ENCODE data around the gene CHRNB1. TPM values are rescaled to one million over a fixed set of nuclear protein-coding genes. Genes with fewer than 3 reads are reported as not detected.
A peak's percentile ranks its signal among the peaks of the same experiment; 100 is the strongest.

Gene CHRNB1
- polyA plus RNA-seq, 1 donor (not counting 4 experiments of a cell fraction or from before 2014, with no cell fraction given), result 22.0 TPM

DNA sequence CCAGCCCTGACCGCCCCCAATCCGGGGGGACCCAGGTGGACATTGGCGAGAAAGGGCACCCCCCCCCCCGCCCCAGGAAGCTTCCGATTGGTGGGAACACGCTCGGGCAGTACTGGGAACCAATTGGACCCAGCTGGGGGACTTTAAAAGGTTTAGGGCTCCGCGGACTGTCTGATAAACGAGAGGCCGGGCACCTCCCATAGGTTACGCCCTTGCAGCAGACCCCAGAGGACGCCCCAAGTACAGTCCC is 41.2 kb upstream of the CHRNB1 start:
- H2AFZ ChIP-seq (ENCODE audit: control insufficient read depth, low read length), result peak overlapping the region; percentile 52
- no peaks in the 10 kb centered on the region for H3K27me3 ChIP-seq (ENCODE audit: control insufficient read depth, extremely low read depth, insufficient read depth, low read length)

GRCh38 chr17:7403977-7404736 is 40.7 kb upstream of the CHRNB1 start, which contains the start of gene TMEM256:
Gene TMEM256, minus strand, starts transcription at chr17:7404097. Its CDS starts 13 bp downstream, at chr17:7404084.
- peak; percentile 87 for FAIRE-seq
- H3K4me3 ChIP-seq (ENCODE audit: control insufficient read depth in 2 of 3, extremely low read depth in 1 of 3, insufficient read depth in 2 of 3, low read depth in 1 of 3, low read length in 3 of 3), result peak within 1 kb of the TSS; percentile 60 to 86 (median 84)
- dilution Hi-C loops (cut with MboI; ENCODE audit: extremely low pct_ligation_motif_present, low sequenced_read_pairs), result no loop called here
- no peaks in the 10 kb centered on the region for H4K20me1 ChIP-seq (ENCODE audit: control insufficient read depth, extremely low read depth, insufficient read depth, low read length)
- TF ChIP-seq, protein P1, sequence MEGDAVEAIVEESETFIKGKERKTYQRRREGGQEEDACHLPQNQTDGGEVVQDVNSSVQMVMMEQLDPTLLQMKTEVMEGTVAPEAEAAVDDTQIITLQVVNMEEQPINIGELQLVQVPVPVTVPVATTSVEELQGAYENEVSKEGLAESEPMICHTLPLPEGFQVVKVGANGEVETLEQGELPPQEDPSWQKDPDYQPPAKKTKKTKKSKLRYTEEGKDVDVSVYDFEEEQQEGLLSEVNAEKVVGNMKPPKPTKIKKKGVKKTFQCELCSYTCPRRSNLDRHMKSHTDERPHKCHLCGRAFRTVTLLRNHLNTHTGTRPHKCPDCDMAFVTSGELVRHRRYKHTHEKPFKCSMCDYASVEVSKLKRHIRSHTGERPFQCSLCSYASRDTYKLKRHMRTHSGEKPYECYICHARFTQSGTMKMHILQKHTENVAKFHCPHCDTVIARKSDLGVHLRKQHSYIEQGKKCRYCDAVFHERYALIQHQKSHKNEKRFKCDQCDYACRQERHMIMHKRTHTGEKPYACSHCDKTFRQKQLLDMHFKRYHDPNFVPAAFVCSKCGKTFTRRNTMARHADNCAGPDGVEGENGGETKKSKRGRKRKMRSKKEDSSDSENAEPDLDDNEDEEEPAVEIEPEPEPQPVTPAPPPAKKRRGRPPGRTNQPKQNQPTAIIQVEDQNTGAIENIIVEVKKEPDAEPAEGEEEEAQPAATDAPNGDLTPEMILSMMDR (optimal IDR thresholded peaks at IDR 0.05 in 1 of 3, IDR thresholded peaks at IDR 0.05 in 1 of 3, conservative IDR thresholded peaks at IDR 0.05 in 1 of 3; ENCODE audit: extremely low read depth in 1 of 3, insufficient read depth in 2 of 3, low read length in 3 of 3), result no peak
- no peak for TF ChIP-seq EZH2 (IDR thresholded peaks at IDR 0.05; ENCODE audit: low read length)
- H3K9me1 ChIP-seq (ENCODE audit: control insufficient read depth, extremely low read depth, insufficient read depth, low read length), result peaks cover 3% of the 10 kb centered on the region
- no peaks in the 10 kb centered on the region for H3K9me3 ChIP-seq (ENCODE audit: control insufficient read depth, low read depth, low read length)
- peak within 1 kb of the TSS; percentile 89 for H3K4me2 ChIP-seq (ENCODE audit: control insufficient read depth, extremely low read depth, insufficient read depth, low read depth, low read length)
- H3K27me3 ChIP-seq (ENCODE audit: control insufficient read depth, extremely low read depth, insufficient read depth, low read length), result no peaks in the 10 kb centered on the region
- H2AFZ ChIP-seq (ENCODE audit: control insufficient read depth, low read length), result peak within 1 kb of the TSS; percentile 86
- H3K9ac ChIP-seq (ENCODE audit: control insufficient read depth, extremely low read depth, insufficient read depth, low read length), result peak within 1 kb of the TSS; percentile 78
- peak within 1 kb of the TSS; percentile 70 for H3K27ac ChIP-seq (ENCODE audit: control insufficient read depth, insufficient read depth, low read length)
- peak; percentile 97 for DNase-seq (ENCODE audit: low read depth, low spot score)
- peaks cover 5% of the 10 kb centered on the region for H3K79me2 ChIP-seq (ENCODE audit: control insufficient read depth, insufficient read depth, low read length)
- H3K4me1 ChIP-seq (ENCODE audit: control insufficient read depth, extremely low read depth, insufficient read depth, low read length), result peaks cover 15% of the 10 kb centered on the region
- H3K36me3 ChIP-seq (ENCODE audit: control insufficient read depth in 2 of 2, extremely low read depth in 1 of 2, insufficient read depth in 2 of 2, low read length in 2 of 2), result no peaks in the 10 kb centered on the region

More for the DNA sequence above, 41.2 kb upstream of the CHRNB1 start:
- H3K9me3 ChIP-seq (ENCODE audit: control insufficient read depth, low read depth, low read length), result no peaks in the 10 kb centered on the region
- no peaks in the 10 kb centered on the region for H4K20me1 ChIP-seq (ENCODE audit: control insufficient read depth, extremely low read depth, insufficient read depth, low read length)
- TF ChIP-seq, protein P1 (optimal IDR thresholded peaks at IDR 0.05 in 1 of 3, IDR thresholded peaks at IDR 0.05 in 1 of 3, conservative IDR thresholded peaks at IDR 0.05 in 1 of 3; ENCODE audit: extremely low read depth in 1 of 3, insufficient read depth in 2 of 3, low read length in 3 of 3), result no peak
- no peak for TF ChIP-seq EZH2 (IDR thresholded peaks at IDR 0.05; ENCODE audit: low read length)
- H3K4me1 ChIP-seq (ENCODE audit: control insufficient read depth, extremely low read depth, insufficient read depth, low read length), result peaks cover 15% of the 10 kb centered on the region
- peak overlapping the region; percentile 78 for H3K9ac ChIP-seq (ENCODE audit: control insufficient read depth, extremely low read depth, insufficient read depth, low read length)
- peak overlapping the region; percentile 40 for H3K27ac ChIP-seq (ENCODE audit: control insufficient read depth, insufficient read depth, low read length)
- dilution Hi-C loops (cut with MboI; ENCODE audit: extremely low pct_ligation_motif_present, low sequenced_read_pairs), result no loop called here
- H3K4me3 ChIP-seq (ENCODE audit: control insufficient read depth in 2 of 3, extremely low read depth in 1 of 3, insufficient read depth in 2 of 3, low read depth in 1 of 3, low read length in 3 of 3), result peak overlapping the region; percentile 60 to 86 (median 84)
- H3K36me3 ChIP-seq (ENCODE audit: control insufficient read depth in 2 of 2, extremely low read depth in 1 of 2, insufficient read depth in 2 of 2, low read length in 2 of 2), result no peaks in the 10 kb centered on the region
- H3K79me2 ChIP-seq (ENCODE audit: control insufficient read depth, insufficient read depth, low read length), result peaks cover 5% of the 10 kb centered on the region
- peak overlapping the region; percentile 89 for H3K4me2 ChIP-seq (ENCODE audit: control insufficient read depth, extremely low read depth, insufficient read depth, low read depth, low read length)
- FAIRE-seq, result no peak
- DNase-seq (ENCODE audit: low read depth, low spot score), result no peak
- peaks cover 3% of the 10 kb centered on the region for H3K9me1 ChIP-seq (ENCODE audit: control insufficient read depth, extremely low read depth, insufficient read depth, low read length)
